GM19372 (cell line): ENCODE measurements around the gene ATOH7.
"Not testable (repeated sequence)": the region's sequence is repeated elsewhere in the genome, so short reads cannot be mapped to it uniquely, and the experiment has no call there.

ENCODE experiments used
- ATAC-seq: cut with Tn5 transposase; IDR thresholded peaks from one replicate; pipeline ENCODE4 v1.9.1; 2021; ENCODE audit warnings: mild to moderate bottlenecking, low read depth, moderate library complexity; ENCODE audit not compliant: unreplicated experiment

The ATOH7 gene

GRCh38 chr10:68238371-68238770 lies 6.5 kb upstream of the ATOH7 start:
- no peak for ATAC-seq

GRCh38 chr10:68237173-68237572 lies 5.3 kb upstream of the ATOH7 start:
- no peak for ATAC-seq

- no peak for ATAC-seq
These were observed 3.7 kb upstream of the ATOH7 start for GRCh38 chr10:68235581-68235980.

GRCh38 chr10:68235111-68235510 lies 3.2 kb upstream of the ATOH7 start:
- no peak for ATAC-seq

GRCh38 chr10:68233046-68233445 lies 1.1 kb upstream of the ATOH7 start:
- no peak for ATAC-seq

GRCh38 chr10:68231106-68231816 lies 652 bp downstream of the ATOH7 start:
- ATAC-seq, result peak; percentile 93

- no peak for ATAC-seq
These were observed 1.6 kb downstream of the ATOH7 start for GRCh38 chr10:68230268-68230667.

- ATAC-seq, result no peak
These were observed 7.1 kb downstream of the ATOH7 start for GRCh38 chr10:68224810-68225209.

GRCh38 chr10:68223535-68224165 lies 8.3 kb downstream of the ATOH7 start:
- ATAC-seq, result no peak

GRCh38 chr10:68222391-68222790 lies 9.5 kb downstream of the ATOH7 start:
- no peak for ATAC-seq

GRCh38 chr10:68221196-68221595 lies 10.7 kb downstream of the ATOH7 start:
- no peak for ATAC-seq

- no peak for ATAC-seq
These were observed 13.1 kb downstream of the ATOH7 start for GRCh38 chr10:68218786-68219185.

- ATAC-seq, result no peak
These were observed 19.1 kb downstream of the ATOH7 start for GRCh38 chr10:68212721-68213352.

- ATAC-seq, result no peak
These were observed 20.2 kb downstream of the ATOH7 start for GRCh38 chr10:68211669-68212068.

GRCh38 chr10:68208424-68209042 lies 23.4 kb downstream of the ATOH7 start:
- ATAC-seq, result no peak

- ATAC-seq, result no peak
These were observed 29.0 kb downstream of the ATOH7 start for GRCh38 chr10:68202960-68203353.

- no peak for ATAC-seq
These were observed 35.2 kb downstream of the ATOH7 start for GRCh38 chr10:68196701-68197100.

- not testable (repeated sequence) for ATAC-seq
These were observed 36.1 kb downstream of the ATOH7 start for GRCh38 chr10:68195776-68196175.

GRCh38 chr10:68194290-68194689 lies 37.6 kb downstream of the ATOH7 start:
- no peak for ATAC-seq

- ATAC-seq, result no peak
These were observed 39.8 kb downstream of the ATOH7 start for GRCh38 chr10:68192113-68192512.

- ATAC-seq, result no peak
These were observed 43.1 kb downstream of the ATOH7 start for GRCh38 chr10:68188835-68189234.
